Measurements from ENCODE around the gene NOTCH2. TPM values are rescaled to one million over a fixed set of nuclear protein-coding genes. Genes with fewer than 3 reads are reported as not detected.
A peak's percentile ranks its signal among the peaks of the same experiment; 100 is the strongest.

The NOTCH2 gene
- total and polyA plus RNA-seq, 4 donors, result 43.7 to 131 (median 78.1) TPM

DNA sequence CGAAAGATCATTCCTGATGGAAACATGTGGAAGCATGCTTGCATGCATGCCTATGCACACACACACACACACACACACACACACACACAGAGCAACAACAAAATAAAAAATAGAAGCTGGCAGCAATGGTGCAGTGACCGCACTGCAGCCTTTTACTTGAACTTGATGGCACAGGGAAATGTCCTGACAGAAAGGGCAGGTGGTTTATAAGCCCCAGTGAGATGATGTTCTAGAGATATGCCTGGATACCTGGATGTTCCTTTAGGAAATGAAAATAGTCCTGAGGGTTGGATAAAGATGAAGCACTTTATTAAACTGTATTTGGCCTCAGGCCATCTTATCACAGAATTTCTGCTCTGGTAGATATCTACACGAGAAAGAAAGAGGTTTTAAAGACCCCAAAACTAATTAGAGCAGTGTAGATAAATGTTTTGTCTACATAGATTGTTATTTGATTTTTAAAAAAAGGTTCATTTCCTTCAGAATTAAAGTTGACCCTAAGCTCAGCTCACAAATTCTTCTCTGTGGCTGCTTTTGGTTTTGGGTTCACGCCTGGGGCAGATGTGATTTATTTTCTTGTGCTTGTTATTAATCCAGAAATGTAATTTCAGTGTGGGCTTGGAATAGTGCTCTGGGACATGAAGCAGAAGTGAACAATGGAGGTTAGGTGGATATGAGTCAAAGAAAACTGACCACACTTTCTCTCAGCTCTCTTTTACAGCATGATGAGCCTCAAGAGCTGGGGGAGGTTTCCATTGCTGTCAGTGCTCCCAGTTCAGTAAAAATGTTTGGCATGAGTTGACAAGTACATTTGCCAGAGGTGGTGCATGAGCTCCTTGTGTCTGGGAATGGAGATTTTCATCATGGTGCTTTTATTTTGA, 196.1 kb downstream of the NOTCH2 start:
- WGBS (ENCODE audit: insufficient coverage), result 89% methylated on average over 1 of the region's 4 CpGs
- Histone ChIP-seq H3K4me1 (ENCODE audit: control insufficient read depth, insufficient read depth, low read length) (peaks cover 7% of the 10 kb centered on the region), H3K4me3 (ENCODE audit: low read depth, low read length) (no peak overlapping the region), H3K27me3 (ENCODE audit: control insufficient read depth, insufficient read depth, low read length) (no peaks in the 10 kb centered on the region), H3K27ac (ENCODE audit: low read depth, low read length) (no peak overlapping the region), H3K9me3 (ENCODE audit: control insufficient read depth, insufficient read depth, low read length) (no peaks in the 10 kb centered on the region), H3K36me3 (ENCODE audit: control insufficient read depth, insufficient read depth, low read length) (no peaks in the 10 kb centered on the region)
- peak in 2 of 6 donors; percentile 43 to 47 for DNase-seq (ENCODE audit: low read depth in 4 of 6, low spot score in 6 of 6)

DNA sequence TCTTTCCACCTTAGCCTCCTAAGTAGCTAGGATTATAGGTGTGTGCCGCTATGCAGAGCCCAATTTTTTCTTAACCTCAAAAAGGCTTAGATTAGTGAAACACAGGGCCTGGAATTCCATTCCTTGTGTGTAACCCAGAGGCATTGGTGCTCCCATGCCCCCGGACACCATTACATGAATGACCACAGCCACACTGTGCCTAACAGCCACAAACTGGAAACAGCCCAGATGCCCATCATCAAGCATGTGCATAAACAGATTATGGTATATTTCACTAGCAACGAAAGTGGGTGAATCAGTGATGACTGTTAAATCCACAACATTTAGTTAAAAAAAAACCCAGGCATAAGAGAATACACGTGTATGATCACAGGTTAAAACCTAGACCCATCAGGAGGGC, 197.6 kb downstream of the NOTCH2 start:
- H3K27ac ChIP-seq (ENCODE audit: low read depth, low read length), result no peak overlapping the region
- H3K36me3 ChIP-seq (ENCODE audit: control insufficient read depth, insufficient read depth, low read length), result no peaks in the 10 kb centered on the region
- no peak for DNase-seq (ENCODE audit: low read depth in 4 of 6, low spot score in 6 of 6)
- H3K4me1 ChIP-seq (ENCODE audit: control insufficient read depth, insufficient read depth, low read length), result peaks cover 7% of the 10 kb centered on the region
- 100% methylated on average over 2 of the region's 4 CpGs for WGBS (ENCODE audit: insufficient coverage)
- H3K9me3 ChIP-seq (ENCODE audit: control insufficient read depth, insufficient read depth, low read length), result no peaks in the 10 kb centered on the region
- H3K4me3 ChIP-seq (ENCODE audit: low read depth, low read length), result no peak overlapping the region
- H3K27me3 ChIP-seq (ENCODE audit: control insufficient read depth, insufficient read depth, low read length), result no peaks in the 10 kb centered on the region

DNA sequence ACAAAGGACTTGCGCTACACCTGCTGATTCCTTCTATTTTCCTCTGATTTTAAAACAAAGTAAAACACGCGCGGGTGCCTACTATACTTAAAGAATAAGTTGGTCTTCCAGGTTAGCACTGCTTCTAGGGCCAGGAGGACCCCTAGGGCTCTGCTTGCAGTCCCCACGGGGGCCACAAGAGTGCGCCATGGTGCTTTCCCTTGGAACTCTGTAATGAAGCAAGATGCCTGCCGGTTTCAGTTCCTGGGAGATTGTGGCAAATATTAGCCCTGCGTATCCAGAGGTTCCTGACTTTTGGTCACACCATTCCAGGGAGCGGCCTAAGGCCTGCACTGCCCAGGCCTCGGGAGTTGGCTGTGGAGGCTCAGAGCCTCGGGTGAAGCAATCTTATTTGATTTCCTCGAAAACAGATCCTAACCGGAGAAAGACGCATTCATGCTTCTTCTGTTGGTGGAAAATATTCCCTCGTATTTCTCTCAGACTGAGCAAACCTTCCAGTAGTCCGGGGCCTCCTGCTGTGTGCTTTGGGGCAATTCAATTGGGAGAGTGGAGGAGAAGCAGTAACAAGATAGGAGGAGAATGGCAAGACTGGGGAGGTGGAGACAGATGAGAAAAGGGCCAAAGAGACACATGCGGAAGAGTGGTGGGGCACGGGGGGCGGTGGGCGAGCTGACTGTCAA, 198.4 kb downstream of the NOTCH2 start:
- Histone ChIP-seq H3K27ac (ENCODE audit: low read depth, low read length) (no peak overlapping the region), H3K4me3 (ENCODE audit: low read depth, low read length) (no peak overlapping the region)
- WGBS (ENCODE audit: insufficient coverage), result 55% methylated on average over 19 of the region's 20 CpGs

DNA sequence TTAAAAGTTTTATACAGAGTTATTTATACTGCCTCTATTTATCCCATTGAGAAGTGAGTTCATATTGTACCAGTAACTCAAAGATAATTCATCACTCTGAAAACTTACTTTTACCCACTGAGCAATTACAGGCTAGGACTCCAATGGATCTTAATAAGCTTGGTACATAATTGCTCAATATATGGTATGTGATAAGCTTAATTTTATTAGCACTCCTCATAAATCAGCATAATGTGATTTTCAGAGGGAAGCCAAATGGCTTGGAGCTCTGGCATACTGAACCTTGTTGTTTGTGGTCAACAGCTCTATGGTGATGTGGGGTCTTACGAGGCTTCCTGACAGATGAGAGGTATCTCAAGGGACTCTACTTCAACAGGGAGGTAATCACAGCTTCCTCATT, 199.5 kb downstream of the NOTCH2 start:
- Histone ChIP-seq H3K36me3 (ENCODE audit: control insufficient read depth, insufficient read depth, low read length) (no peaks in the 10 kb centered on the region), H3K27me3 (ENCODE audit: control insufficient read depth, insufficient read depth, low read length) (no peaks in the 10 kb centered on the region), H3K9me3 (ENCODE audit: control insufficient read depth, insufficient read depth, low read length) (no peaks in the 10 kb centered on the region), H3K27ac (ENCODE audit: low read depth, low read length) (no peak overlapping the region), H3K4me1 (ENCODE audit: control insufficient read depth, insufficient read depth, low read length) (peaks cover 7% of the 10 kb centered on the region), H3K4me3 (ENCODE audit: low read depth, low read length) (no peak overlapping the region)
- WGBS (ENCODE audit: insufficient coverage), result no CpG with 5 or more reads among the region's 1 CpG
- no peak for DNase-seq (ENCODE audit: low read depth in 4 of 6, low spot score in 6 of 6)

More for the DNA sequence above, 198.4 kb downstream of the NOTCH2 start:
- Histone ChIP-seq H3K36me3 (ENCODE audit: control insufficient read depth, insufficient read depth, low read length) (no peaks in the 10 kb centered on the region), H3K27me3 (ENCODE audit: control insufficient read depth, insufficient read depth, low read length) (no peaks in the 10 kb centered on the region), H3K4me1 (ENCODE audit: control insufficient read depth, insufficient read depth, low read length) (peaks cover 7% of the 10 kb centered on the region), H3K9me3 (ENCODE audit: control insufficient read depth, insufficient read depth, low read length) (no peaks in the 10 kb centered on the region)
- peak; percentile 26 to 87 (median 48) for DNase-seq (ENCODE audit: low read depth in 4 of 6, low spot score in 6 of 6)

DNA sequence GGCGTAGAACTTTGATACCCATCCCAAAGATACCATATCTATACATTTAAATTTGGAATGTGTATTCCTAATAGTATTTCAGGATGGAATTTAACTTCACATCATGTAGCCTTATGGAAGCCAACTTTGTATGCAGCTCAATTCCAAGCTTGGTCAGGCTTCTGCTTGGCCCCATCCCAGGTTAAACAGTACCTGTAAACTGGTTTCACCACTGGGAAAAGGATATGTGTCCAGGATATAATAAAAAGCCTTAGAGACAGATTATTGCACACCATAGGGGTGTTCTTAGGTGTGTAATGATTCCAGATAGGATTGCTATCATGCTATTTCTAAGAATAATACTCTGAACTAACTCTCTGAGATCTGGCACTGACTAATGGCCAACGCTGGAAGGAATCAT, 201.3 kb downstream of the NOTCH2 start:
- peaks cover 7% of the 10 kb centered on the region for H3K4me1 ChIP-seq (ENCODE audit: control insufficient read depth, insufficient read depth, low read length)
- no peak for DNase-seq (ENCODE audit: low read depth in 4 of 6, low spot score in 6 of 6)
- no peaks in the 10 kb centered on the region for H3K9me3 ChIP-seq (ENCODE audit: control insufficient read depth, insufficient read depth, low read length)
- no CpG with 5 or more reads among the region's 2 CpGs for WGBS (ENCODE audit: insufficient coverage)
- H3K36me3 ChIP-seq (ENCODE audit: control insufficient read depth, insufficient read depth, low read length), result no peaks in the 10 kb centered on the region
- H3K27ac ChIP-seq (ENCODE audit: low read depth, low read length), result no peak overlapping the region
- no peaks in the 10 kb centered on the region for H3K27me3 ChIP-seq (ENCODE audit: control insufficient read depth, insufficient read depth, low read length)
- H3K4me3 ChIP-seq (ENCODE audit: low read depth, low read length), result no peak overlapping the region

DNA sequence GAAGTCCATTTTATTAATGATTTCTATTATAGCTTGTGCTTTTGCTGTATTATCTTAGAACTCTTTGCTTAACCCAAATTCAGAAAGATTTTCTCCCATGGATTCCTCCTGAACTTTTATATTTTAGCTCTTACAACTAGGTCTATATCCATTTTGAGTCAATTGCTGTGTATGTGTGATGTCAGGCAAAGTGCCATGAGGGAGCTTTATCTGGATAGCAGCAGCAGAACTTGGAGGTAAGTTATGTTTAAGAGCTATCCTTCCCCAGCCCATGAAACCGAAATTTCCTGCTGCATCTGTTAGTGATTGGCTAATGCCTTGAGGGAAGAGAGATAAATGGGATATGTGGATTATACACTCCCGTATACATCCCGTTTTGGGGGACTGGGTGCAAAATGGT, 203.0 kb downstream of the NOTCH2 start:
- WGBS (ENCODE audit: insufficient coverage), result 94% methylated on average over 3 of the region's 3 CpGs
- DNase-seq (ENCODE audit: low read depth in 4 of 6, low spot score in 6 of 6), result no peak
- Histone ChIP-seq H3K4me3 (ENCODE audit: low read depth, low read length) (no peak overlapping the region), H3K9me3 (ENCODE audit: control insufficient read depth, insufficient read depth, low read length) (no peaks in the 10 kb centered on the region), H3K27ac (ENCODE audit: low read depth, low read length) (no peak overlapping the region), H3K36me3 (ENCODE audit: control insufficient read depth, insufficient read depth, low read length) (no peaks in the 10 kb centered on the region), H3K4me1 (ENCODE audit: control insufficient read depth, insufficient read depth, low read length) (peaks cover 6% of the 10 kb centered on the region), H3K27me3 (ENCODE audit: control insufficient read depth, insufficient read depth, low read length) (no peaks in the 10 kb centered on the region)

DNA sequence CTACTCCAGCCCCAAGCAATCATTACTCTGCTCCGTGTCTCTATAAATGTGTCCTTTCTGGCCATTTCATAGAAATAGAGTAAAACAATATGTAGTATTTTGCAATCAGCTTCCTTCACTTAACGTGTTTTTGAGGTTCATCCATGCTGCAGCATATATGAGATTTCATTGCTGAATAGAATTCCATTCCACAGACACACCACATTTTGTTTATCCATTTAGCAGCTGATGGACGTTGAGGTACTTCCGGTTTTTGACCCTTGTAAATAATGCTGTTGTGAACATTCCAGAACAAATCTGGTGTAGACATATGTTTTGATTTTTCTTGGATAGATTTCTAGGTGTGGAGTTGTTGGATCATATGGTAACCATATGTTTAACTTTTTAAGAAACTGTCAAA, 203.8 kb downstream of the NOTCH2 start:
- H3K27ac ChIP-seq (ENCODE audit: low read depth, low read length), result no peak overlapping the region
- H3K4me1 ChIP-seq (ENCODE audit: control insufficient read depth, insufficient read depth, low read length), result no peaks in the 10 kb centered on the region
- no peak overlapping the region for H3K4me3 ChIP-seq (ENCODE audit: low read depth, low read length)
- WGBS (ENCODE audit: insufficient coverage), result no CpG with 5 or more reads among the region's 4 CpGs
- H3K9me3 ChIP-seq (ENCODE audit: control insufficient read depth, insufficient read depth, low read length), result no peaks in the 10 kb centered on the region
- DNase-seq (ENCODE audit: low read depth in 4 of 6, low spot score in 6 of 6), result no peak
- no peaks in the 10 kb centered on the region for H3K27me3 ChIP-seq (ENCODE audit: control insufficient read depth, insufficient read depth, low read length)
- H3K36me3 ChIP-seq (ENCODE audit: control insufficient read depth, insufficient read depth, low read length), result no peaks in the 10 kb centered on the region

DNA sequence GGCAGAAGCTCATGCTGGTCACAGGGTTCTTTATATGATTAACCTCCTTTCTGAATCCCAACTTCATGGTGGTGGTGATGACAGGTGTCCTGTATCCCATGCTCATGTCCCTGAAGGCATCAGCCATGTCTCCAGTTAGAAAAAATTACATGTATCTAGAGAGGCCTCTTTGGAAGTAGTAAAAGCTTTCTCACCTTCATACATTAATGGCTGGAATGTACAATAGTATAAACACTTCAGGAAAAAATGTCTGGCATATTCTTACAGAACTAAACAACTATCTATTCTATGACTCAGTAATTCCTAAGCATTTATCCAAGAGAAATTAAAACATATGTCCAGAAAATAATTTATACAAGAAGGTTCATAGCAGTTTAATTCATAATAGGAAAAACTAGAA, 207.2 kb downstream of the NOTCH2 start:
- H3K4me3 ChIP-seq (ENCODE audit: low read depth, low read length), result no peak overlapping the region
- H3K4me1 ChIP-seq (ENCODE audit: control insufficient read depth, insufficient read depth, low read length), result no peaks in the 10 kb centered on the region
- H3K9me3 ChIP-seq (ENCODE audit: control insufficient read depth, insufficient read depth, low read length), result no peaks in the 10 kb centered on the region
- DNase-seq (ENCODE audit: low read depth in 4 of 6, low spot score in 6 of 6), result no peak
- no peaks in the 10 kb centered on the region for H3K27me3 ChIP-seq (ENCODE audit: control insufficient read depth, insufficient read depth, low read length)
- H3K36me3 ChIP-seq (ENCODE audit: control insufficient read depth, insufficient read depth, low read length), result no peaks in the 10 kb centered on the region
- H3K27ac ChIP-seq (ENCODE audit: low read depth, low read length), result no peak overlapping the region
